Measurements from ENCODE around the gene WWOX. TPM values are rescaled to one million over a fixed set of nuclear protein-coding genes. Genes with fewer than 3 reads are reported as not detected.
A peak's percentile ranks its signal among the peaks of the same experiment; 100 is the strongest.
"Not testable (repeated sequence)": the region's sequence is repeated elsewhere in the genome, so short reads cannot be mapped to it uniquely, and the experiment has no call there.

WWOX gene
- total RNA-seq, 1 experiment from 2014 or later, result 15.6 TPM

- no peak overlapping the region for H3K4ac ChIP-seq (ENCODE audit: low read depth, low read length)
- no peak overlapping the region for H3K14ac ChIP-seq (ENCODE audit: insufficient read depth, low read length)
- H3T11ph ChIP-seq (ENCODE audit: low read length), result no peak overlapping the region
- H2BK5ac ChIP-seq (ENCODE audit: insufficient read length, low read length), result no peak overlapping the region
- Mint-ChIP-seq H3K4me1 (peaks cover 0 to 4% of the 10 kb centered on the region in 2 experiments; a peak in 1 of 4 replicates), H3K4me3 (no peak overlapping the region), H3K27ac (no peak overlapping the region; a peak in 2 of 7 replicates), H3K36me3 (ENCODE audit: insufficient read depth in 1 of 3, low read depth in 3 of 3) (no peaks in the 10 kb centered on the region; a peak in 1 of 7 replicates), H3K27me3 (ENCODE audit: low read depth) (no peaks in the 10 kb centered on the region), H3K9me3 (no peaks in the 10 kb centered on the region)
- H2BK20ac ChIP-seq (ENCODE audit: low read depth, low read length, poor library complexity, severe bottlenecking), result no peak overlapping the region
- H3K79me2 ChIP-seq (ENCODE audit: insufficient read depth, low read length), result 0 out of 2 replicates have a peak, but pooled peaks cover 2% of the 10 kb centered on the region
- DNase-seq, result no peak
- no peak overlapping the region for H3K18ac ChIP-seq (ENCODE audit: insufficient read length, low read depth, low read length)
- no CpG with 5 or more reads among the region's 10 CpGs for WGBS (ENCODE audit: extremely low coverage, insufficient read length, low lambda C conversion rate)
- H3K27me3 ChIP-seq (ENCODE audit: insufficient read depth, low read length), result no peaks in the 10 kb centered on the region
- H2BK12ac ChIP-seq (ENCODE audit: insufficient read length, low read depth, low read length), result no peak overlapping the region
- H3K23ac ChIP-seq (ENCODE audit: insufficient read length, low read depth, low read length), result no peak overlapping the region
- H4K20me1 ChIP-seq (ENCODE audit: control insufficient read depth, insufficient read depth, insufficient read length), result no peaks in the 10 kb centered on the region
- no peak overlapping the region for H3K56ac ChIP-seq (ENCODE audit: insufficient read length, low read depth, low read length)
- H3K9me3 ChIP-seq (ENCODE audit: control insufficient read depth, low read depth, low read length), result no peaks in the 10 kb centered on the region
- no peak overlapping the region for H2AK5ac ChIP-seq (ENCODE audit: insufficient read length, low read length)
- no peak overlapping the region for H3K9ac ChIP-seq (ENCODE audit: extremely low read depth, insufficient read length, low read length)
- H4K91ac ChIP-seq (ENCODE audit: insufficient read length, low read depth, low read length), result no peak overlapping the region
- no peak overlapping the region for H3K27ac ChIP-seq (ENCODE audit: insufficient read length, low read depth, low read length)
- H4K5ac ChIP-seq (ENCODE audit: insufficient read length, low read depth, low read length), result no peak overlapping the region
- no peak overlapping the region for H2BK120ac ChIP-seq (ENCODE audit: low read depth, low read length, poor library complexity, severe bottlenecking)
- H2BK15ac ChIP-seq (ENCODE audit: low read depth, low read length), result no peak overlapping the region
- no peak overlapping the region for H4K8ac ChIP-seq (replicated peaks; ENCODE audit: insufficient read length, low read depth, low read length)
- no peaks in the 10 kb centered on the region for H3K79me1 ChIP-seq (ENCODE audit: insufficient read depth, low read depth, low read length, poor library complexity, severe bottlenecking)
- no peak overlapping the region for H2AFZ ChIP-seq (ENCODE audit: low read length)
- H3K4me1 ChIP-seq (ENCODE audit: insufficient read depth, low read length), result no peaks in the 10 kb centered on the region
- no peak overlapping the region for H3K4me2 ChIP-seq (ENCODE audit: insufficient read depth, insufficient read length, low read length)
- no peaks in the 10 kb centered on the region for H3K23me2 ChIP-seq (ENCODE audit: insufficient read length, low read depth, low read length, poor library complexity, severe bottlenecking)
- TF ChIP-seq CTCF (conservative IDR thresholded peaks at IDR 0.05), result no peak
These were observed 1158.6 kb downstream of the WWOX start for GRCh38 chr16:79257953-79258490.

GRCh38 chr16:79260890-79261289 lies 1161.4 kb downstream of the WWOX start:
- not testable (repeated sequence) for H3K9me3 Mint-ChIP-seq; H4K91ac ChIP-seq (ENCODE audit: insufficient read length, low read depth, low read length); H3K4ac ChIP-seq (ENCODE audit: low read depth, low read length); H3K4me1 Mint-ChIP-seq; H4K8ac ChIP-seq (replicated peaks; ENCODE audit: insufficient read length, low read depth, low read length); H2BK5ac ChIP-seq (ENCODE audit: insufficient read length, low read length); H3K79me1 ChIP-seq (ENCODE audit: insufficient read depth, low read depth, low read length, poor library complexity, severe bottlenecking); H2AFZ ChIP-seq (ENCODE audit: low read length); H2BK120ac ChIP-seq (ENCODE audit: low read depth, low read length, poor library complexity, severe bottlenecking); H2BK12ac ChIP-seq (ENCODE audit: insufficient read length, low read depth, low read length); H3K23me2 ChIP-seq (ENCODE audit: insufficient read length, low read depth, low read length, poor library complexity, severe bottlenecking); DNase-seq; H3K79me2 ChIP-seq (ENCODE audit: insufficient read depth, low read length); H3K9ac ChIP-seq (ENCODE audit: extremely low read depth, insufficient read length, low read length); H4K5ac ChIP-seq (ENCODE audit: insufficient read length, low read depth, low read length); H3K4me2 ChIP-seq (ENCODE audit: insufficient read depth, insufficient read length, low read length); H2AK5ac ChIP-seq (ENCODE audit: insufficient read length, low read length); H3T11ph ChIP-seq (ENCODE audit: low read length); H3K27me3 Mint-ChIP-seq (ENCODE audit: low read depth); H3K36me3 Mint-ChIP-seq (ENCODE audit: insufficient read depth in 1 of 3, low read depth in 3 of 3); H3K4me1 ChIP-seq (ENCODE audit: insufficient read depth, low read length); H3K23ac ChIP-seq (ENCODE audit: insufficient read length, low read depth, low read length); H4K20me1 ChIP-seq (ENCODE audit: control insufficient read depth, insufficient read depth, insufficient read length); H3K27me3 ChIP-seq (ENCODE audit: insufficient read depth, low read length); H2BK20ac ChIP-seq (ENCODE audit: low read depth, low read length, poor library complexity, severe bottlenecking); H2BK15ac ChIP-seq (ENCODE audit: low read depth, low read length); H3K27ac ChIP-seq (ENCODE audit: insufficient read length, low read depth, low read length); H3K56ac ChIP-seq (ENCODE audit: insufficient read length, low read depth, low read length); H3K9me3 ChIP-seq (ENCODE audit: control insufficient read depth, low read depth, low read length); H3K14ac ChIP-seq (ENCODE audit: insufficient read depth, low read length); H3K18ac ChIP-seq (ENCODE audit: insufficient read length, low read depth, low read length); H3K4me3 Mint-ChIP-seq
- H3K27ac Mint-ChIP-seq, result peak overlapping the region in 1 of 3 experiments; percentile 89; a peak in 1 of 7 replicates
- WGBS (ENCODE audit: extremely low coverage, insufficient read length, low lambda C conversion rate), result no CpG with 5 or more reads among the region's 4 CpGs
